T-helper 17 cell (primary cell): ENCODE data around the gene DHRS12. TPM values are rescaled to one million over a fixed set of nuclear protein-coding genes. Genes with fewer than 3 reads are reported as not detected.
A peak's percentile ranks its signal among the peaks of the same experiment; 100 is the strongest.

ENCODE experiments used
- ATAC-seq: fragments of 150-1000 bp; cut with Tn5 transposase; 2 replicates; pipeline ENCODE4 v1.10.0; 2021; ENCODE audit warnings: mild to moderate bottlenecking, moderate library complexity
- DNase-seq, 3 donors: peaks; one replicate each; pipeline versions ENCODE4 v3.0.0 to v3.0.0-alpha.2; 2020 to 2021
- H3K9me3 ChIP-seq: one replicate; pipeline ENCODE4 v1.7.0; 2013; ENCODE audit warnings: low read length, mild to moderate bottlenecking; ENCODE audit not compliant: control insufficient read depth, poor library complexity, severe bottlenecking
- H3K27ac Mint-ChIP-seq: one replicate; pipeline ENCODE4 v1.8.0; 2022; ENCODE audit warnings: mild to moderate bottlenecking, moderate library complexity, mixed read lengths
- H3K27me3 Mint-ChIP-seq: one replicate; pipeline ENCODE4 v1.8.0; 2022; ENCODE audit warnings: mixed read lengths
- H3K36me3 Mint-ChIP-seq: one replicate; pipeline ENCODE4 v1.8.0; 2022; ENCODE audit warnings: low read depth, mixed read lengths
- H3K4me1 Mint-ChIP-seq: one replicate; pipeline ENCODE4 v1.8.0; 2022; ENCODE audit warnings: mild to moderate bottlenecking, mixed read lengths
- H3K4me3 Mint-ChIP-seq: one replicate; pipeline ENCODE4 v1.8.0; 2022; ENCODE audit warnings: mild to moderate bottlenecking, moderate library complexity, mixed read lengths
- total RNA-seq, 4 donors: library from RNA in 2 of 4; stranded (reverse) in 2 of 4; gene quantifications; one replicate each; pipeline ENCODE4 v1.2.3 and lab custom pipeline; 2022 to 2026

Gene DHRS12
- total RNA-seq, 2 donors from 2014 or later = 18.1 to 23.1 TPM

DNA sequence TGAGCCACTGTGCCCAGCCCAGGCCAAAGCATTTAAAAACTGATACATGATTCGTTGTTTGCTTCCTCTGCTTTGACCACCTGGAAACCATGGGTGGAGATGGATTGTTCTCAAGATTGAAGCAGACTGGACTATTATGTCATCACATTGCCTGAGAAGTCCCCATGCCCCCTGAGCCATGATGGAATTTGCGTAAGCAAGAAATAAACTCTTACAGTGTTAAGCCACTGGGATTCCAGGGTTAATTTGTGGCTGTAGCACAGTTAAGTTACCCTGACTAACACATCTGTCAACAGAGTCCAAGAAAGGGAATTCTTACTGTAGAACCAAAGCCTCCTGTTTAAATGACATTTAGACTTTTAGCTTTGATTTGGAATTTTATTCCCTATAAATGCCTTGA is 19.4 kb upstream of the DHRS12 start:
- H3K9me3 ChIP-seq = no peaks in the 10 kb centered on the region
- ATAC-seq (no peak), DNase-seq (no peak)
- H3K27me3 Mint-ChIP-seq = no peaks in the 10 kb centered on the region
- peaks cover 68% of the 10 kb centered on the region for H3K4me1 Mint-ChIP-seq
- H3K36me3 Mint-ChIP-seq = peaks cover 3% of the 10 kb centered on the region
- peak overlapping the region; percentile 98 for H3K27ac Mint-ChIP-seq
- H3K4me3 Mint-ChIP-seq = peak overlapping the region; percentile 91

DNA sequence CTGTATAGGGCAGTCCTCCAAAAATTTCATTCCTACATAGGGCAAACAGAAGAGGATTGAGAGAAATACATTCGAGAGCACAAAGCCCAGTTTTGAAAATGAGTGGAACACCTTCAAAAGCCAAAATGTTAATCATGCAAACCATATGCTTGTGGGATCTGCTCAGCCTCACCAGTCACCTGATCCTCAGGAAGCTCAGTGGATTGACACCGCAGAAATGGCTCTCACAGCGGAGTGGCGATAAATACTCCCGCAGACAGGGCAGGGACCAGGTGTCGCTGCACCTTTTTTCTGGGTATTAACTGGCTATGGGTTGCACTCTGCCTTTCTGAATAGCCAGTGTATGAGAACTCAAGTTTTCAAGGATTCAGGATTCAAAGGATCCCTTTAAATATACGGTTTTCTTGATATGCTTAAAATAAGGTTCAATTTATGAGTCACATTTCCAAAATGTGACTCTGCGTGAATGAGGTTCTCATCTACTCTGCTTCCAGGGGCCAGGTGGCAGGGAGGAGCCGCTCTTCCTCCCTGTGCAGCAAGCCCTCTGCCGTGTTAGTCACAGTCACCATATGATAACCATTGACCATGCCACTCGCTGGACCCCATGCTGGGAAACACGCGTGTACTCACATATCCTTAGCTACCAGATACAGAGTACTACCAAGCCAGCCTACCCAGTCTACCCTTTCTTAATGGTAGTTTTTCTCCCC is 18.3 kb upstream of the DHRS12 start:
- Mint-ChIP-seq H3K36me3 (peaks cover 7% of the 10 kb centered on the region), H3K27me3 (no peaks in the 10 kb centered on the region), H3K27ac (peak overlapping the region; percentile 98), H3K4me1 (peaks cover 67% of the 10 kb centered on the region), H3K4me3 (peak overlapping the region; percentile 91)
- H3K9me3 ChIP-seq = no peaks in the 10 kb centered on the region
- ATAC-seq (peak; percentile 40), DNase-seq (peak in 1 of 3 donors; percentile 38)

DNA sequence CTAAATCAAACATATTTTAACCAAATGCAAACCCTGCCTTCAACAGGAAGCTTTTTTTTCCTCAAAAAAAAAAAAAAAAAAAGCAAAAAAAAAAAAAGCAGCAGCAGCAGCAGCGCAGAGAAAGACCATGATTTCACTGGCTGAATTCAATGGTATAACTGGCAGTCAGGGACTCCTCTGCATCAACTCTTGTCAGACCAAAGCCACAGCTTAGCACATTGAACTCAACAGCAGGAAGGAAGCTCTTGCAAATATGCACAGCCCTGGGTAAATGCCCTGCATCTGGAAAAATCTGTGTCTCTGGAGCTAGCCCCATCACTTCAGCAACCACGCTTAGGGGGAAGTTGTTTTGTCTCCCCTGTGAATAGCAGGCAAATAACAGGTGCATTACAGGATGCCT is 17.6 kb upstream of the DHRS12 start:
- Mint-ChIP-seq H3K27ac (peak overlapping the region; percentile 98), H3K27me3 (no peaks in the 10 kb centered on the region), H3K36me3 (peaks cover 11% of the 10 kb centered on the region), H3K4me1 (peaks cover 67% of the 10 kb centered on the region), H3K4me3 (peak overlapping the region; percentile 91)
- DNase-seq (no peak), ATAC-seq (peak; percentile 53)
- no peaks in the 10 kb centered on the region for H3K9me3 ChIP-seq

DNA sequence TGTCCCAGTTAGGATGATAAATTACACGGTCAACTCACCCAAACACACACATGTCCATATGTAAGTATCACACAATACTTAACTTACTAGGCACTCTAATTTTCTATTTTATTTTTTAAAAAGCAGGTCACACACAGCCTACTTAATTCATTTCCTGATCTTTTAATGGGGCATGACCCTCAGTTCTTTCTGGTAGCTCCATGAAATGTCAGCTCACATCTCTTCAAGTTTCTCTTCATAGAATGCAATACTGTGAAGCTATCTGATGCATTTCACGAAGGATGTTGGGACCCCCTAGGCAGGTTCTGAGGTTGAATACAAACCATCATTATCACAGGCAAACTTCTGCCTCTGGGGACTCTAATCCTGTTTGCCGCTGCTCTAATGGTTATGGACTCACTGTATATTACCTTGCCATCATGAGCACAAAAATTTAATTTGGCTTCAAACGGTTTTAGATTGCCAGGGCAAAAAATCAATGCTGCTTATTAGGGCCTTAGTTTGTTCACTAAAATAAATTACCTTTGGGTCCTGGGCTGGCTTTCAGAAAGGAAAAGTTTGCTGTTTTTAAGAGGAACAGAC is 16.1 kb upstream of the DHRS12 start:
- H3K4me3 Mint-ChIP-seq = peak overlapping the region; percentile 91
- ATAC-seq = no peak
- peaks cover 11% of the 10 kb centered on the region for H3K36me3 Mint-ChIP-seq
- no peaks in the 10 kb centered on the region for H3K27me3 Mint-ChIP-seq
- peak overlapping the region; percentile 98 for H3K27ac Mint-ChIP-seq
- peaks cover 70% of the 10 kb centered on the region for H3K4me1 Mint-ChIP-seq
- no peak for DNase-seq
- no peaks in the 10 kb centered on the region for H3K9me3 ChIP-seq

DNA sequence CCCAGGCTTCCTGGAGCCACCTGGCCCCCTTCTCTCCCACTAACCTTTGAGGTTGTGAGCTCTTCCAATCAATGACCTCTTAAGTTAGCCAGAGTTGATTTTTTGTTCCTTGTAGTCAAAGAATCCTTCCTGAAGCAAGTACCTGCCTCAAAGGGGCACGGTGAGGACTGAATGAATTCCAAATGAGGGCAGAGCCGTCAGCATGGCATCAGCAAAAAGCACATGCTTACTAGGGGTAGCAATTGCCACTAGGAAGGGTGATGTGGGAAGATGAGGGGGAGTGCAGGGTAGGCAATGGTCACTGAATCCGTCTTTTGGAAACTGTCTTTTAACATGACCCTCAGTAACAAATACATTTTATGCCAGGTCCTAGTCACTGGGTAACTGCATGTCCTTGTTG is 15.6 kb upstream of the DHRS12 start:
- peak overlapping the region; percentile 91 for H3K4me3 Mint-ChIP-seq
- peaks cover 11% of the 10 kb centered on the region for H3K36me3 Mint-ChIP-seq
- H3K4me1 Mint-ChIP-seq = peaks cover 75% of the 10 kb centered on the region
- H3K27me3 Mint-ChIP-seq = no peaks in the 10 kb centered on the region
- DNase-seq = no peak
- H3K27ac Mint-ChIP-seq = peak overlapping the region; percentile 98
- ATAC-seq = no peak
- H3K9me3 ChIP-seq = no peaks in the 10 kb centered on the region

DNA sequence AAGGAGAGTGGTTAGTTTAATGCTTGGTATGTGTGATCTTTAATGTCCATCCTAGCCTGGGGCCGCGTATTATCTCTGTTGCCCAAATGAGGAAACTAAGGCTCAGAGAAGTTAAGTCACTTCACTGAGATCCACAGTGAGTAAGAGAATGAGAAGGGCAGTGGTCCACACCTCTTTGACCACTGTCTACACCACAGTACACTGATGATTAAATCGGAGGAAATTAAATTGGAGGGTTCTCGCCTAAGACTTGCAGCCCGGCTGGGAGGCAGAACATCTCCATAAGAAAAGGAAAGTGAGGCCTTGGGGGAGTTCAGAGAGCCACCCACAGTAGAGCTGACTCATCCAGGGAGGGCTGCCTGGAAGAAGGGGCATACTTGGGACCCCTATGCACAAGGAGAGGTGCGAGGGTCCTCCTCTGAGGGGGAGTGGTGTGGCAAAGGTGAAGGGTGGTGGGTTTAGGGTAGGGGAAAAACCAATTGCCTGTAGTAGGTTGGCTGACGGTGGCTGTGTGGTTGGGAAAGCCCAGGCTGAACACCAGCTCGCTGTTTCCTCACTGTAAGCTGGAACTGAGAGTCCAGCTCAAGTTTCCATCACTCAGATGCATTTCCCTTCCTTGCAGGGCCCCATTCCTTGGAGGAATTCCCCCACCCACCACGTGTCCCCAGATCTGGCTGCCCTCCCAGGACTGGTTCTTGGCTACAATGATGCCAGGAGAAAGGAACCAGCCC is 15.0 kb upstream of the DHRS12 start:
- DNase-seq = peak in 2 of 3 donors; percentile 31 to 50
- Mint-ChIP-seq H3K27me3 (no peaks in the 10 kb centered on the region), H3K36me3 (peaks cover 11% of the 10 kb centered on the region), H3K4me3 (peak overlapping the region; percentile 91), H3K4me1 (peaks cover 71% of the 10 kb centered on the region), H3K27ac (peak overlapping the region; percentile 98)
- H3K9me3 ChIP-seq = no peaks in the 10 kb centered on the region
- peak; percentile 74 for ATAC-seq

DNA sequence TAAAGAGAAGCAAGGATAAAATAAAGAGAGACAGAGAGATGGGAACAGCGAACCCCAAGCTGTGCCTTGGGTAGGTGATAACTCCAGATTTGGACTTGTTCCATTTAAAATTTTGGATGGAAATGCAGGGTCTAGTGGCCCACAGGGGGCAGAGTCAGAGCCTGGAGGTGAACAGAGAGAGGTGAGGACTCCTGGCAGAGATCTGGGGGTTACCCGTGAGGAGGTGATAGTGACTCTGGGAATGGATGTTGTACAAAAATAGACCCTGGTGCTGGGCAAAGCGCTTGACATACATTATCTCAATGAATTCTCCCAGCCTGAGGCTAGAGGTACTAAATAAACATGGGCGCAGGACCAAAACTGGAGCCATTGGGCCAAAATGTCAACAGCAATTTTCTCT is 14.3 kb upstream of the DHRS12 start:
- H3K4me1 Mint-ChIP-seq = peaks cover 70% of the 10 kb centered on the region
- peaks cover 11% of the 10 kb centered on the region for H3K36me3 Mint-ChIP-seq
- ATAC-seq (no peak), DNase-seq (no peak)
- H3K27me3 Mint-ChIP-seq = no peaks in the 10 kb centered on the region
- H3K9me3 ChIP-seq = no peaks in the 10 kb centered on the region
- H3K4me3 Mint-ChIP-seq = peak overlapping the region; percentile 91
- H3K27ac Mint-ChIP-seq = peak overlapping the region; percentile 98

DNA sequence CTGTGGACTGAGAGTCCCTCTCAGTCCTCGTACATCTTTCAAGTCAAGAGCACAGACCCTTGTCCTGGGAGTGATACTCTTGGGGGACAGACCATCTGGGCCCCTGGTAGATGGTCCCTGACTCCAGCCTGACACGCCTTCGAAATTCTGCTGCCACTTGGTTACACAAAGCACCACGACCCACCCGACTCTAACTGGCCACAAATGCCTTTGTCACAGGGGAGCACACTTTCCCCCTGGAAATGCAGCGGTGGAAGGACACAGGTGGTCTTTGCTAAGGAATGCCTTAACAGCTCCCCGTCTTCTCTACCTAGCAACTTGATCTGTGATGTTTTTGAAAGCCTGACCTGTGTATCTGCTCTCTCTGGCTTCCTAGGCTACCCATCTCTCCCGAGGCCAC is 13.8 kb upstream of the DHRS12 start:
- Mint-ChIP-seq H3K4me3 (no peak overlapping the region), H3K27ac (peak overlapping the region; percentile 98), H3K27me3 (no peaks in the 10 kb centered on the region), H3K4me1 (peaks cover 66% of the 10 kb centered on the region), H3K36me3 (peaks cover 11% of the 10 kb centered on the region)
- ATAC-seq (no peak), DNase-seq (no peak)
- H3K9me3 ChIP-seq = no peaks in the 10 kb centered on the region

DNA sequence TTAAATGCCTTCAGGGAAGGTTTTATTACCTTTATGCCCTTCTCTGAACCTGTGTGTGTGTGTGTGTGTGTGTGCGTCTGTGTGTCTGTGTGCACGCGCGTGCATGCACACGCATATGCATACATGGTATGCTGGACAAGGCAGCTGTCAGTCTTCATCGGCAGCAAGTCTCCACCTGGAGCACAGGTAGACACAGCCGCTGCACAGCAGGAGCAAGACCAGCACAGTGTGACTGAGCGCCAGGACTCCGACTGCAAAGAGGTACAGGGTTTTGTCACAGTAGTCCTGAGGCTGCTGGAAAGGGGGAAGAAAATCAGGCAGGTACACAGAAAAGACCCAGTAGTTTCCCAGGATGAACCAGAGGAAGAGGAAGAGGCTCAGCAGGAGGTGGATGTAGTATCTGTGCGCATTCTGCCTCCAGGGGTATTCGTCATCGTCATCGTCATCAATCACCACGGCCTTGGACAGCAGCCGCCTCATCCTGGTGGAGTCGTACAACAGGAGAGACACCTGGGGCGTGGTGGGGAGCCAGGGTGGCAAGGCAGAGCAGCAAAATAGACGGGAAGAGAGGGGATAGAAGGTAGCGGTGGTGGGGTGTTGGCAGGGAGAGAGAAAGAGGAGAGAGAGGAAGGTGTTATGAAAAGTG is 12.8 kb upstream of the DHRS12 start:
- DNase-seq = no peak
- no peak for ATAC-seq
- peaks cover 60% of the 10 kb centered on the region for H3K4me1 Mint-ChIP-seq
- H3K27me3 Mint-ChIP-seq = no peaks in the 10 kb centered on the region
- peak overlapping the region; percentile 98 for H3K27ac Mint-ChIP-seq
- H3K9me3 ChIP-seq = no peaks in the 10 kb centered on the region
- H3K36me3 Mint-ChIP-seq = peaks cover 11% of the 10 kb centered on the region
- H3K4me3 Mint-ChIP-seq = peak overlapping the region; percentile 63

DNA sequence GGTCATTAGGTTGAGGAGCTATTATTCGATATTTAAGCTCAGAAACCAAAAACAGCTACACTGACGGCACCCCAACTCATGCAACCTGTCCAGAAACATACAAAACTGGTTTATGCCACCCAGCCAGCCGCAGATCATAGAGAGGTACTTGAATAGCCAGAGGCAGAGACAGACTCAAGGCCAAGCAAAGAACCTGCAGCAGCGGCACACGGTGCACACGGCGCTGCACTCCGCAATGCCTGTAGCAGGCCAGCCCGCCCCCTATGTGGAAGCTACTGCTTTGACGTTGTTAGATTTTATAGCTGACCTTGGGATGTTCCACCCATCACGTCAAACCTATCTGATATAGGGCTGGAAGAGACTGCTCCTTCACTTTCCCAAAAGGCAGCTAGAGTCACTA is 11.9 kb upstream of the DHRS12 start:
- peaks cover 53% of the 10 kb centered on the region for H3K4me1 Mint-ChIP-seq
- peaks cover 11% of the 10 kb centered on the region for H3K36me3 Mint-ChIP-seq
- ATAC-seq (no peak), DNase-seq (no peak)
- H3K9me3 ChIP-seq = no peaks in the 10 kb centered on the region
- peak overlapping the region; percentile 83 for H3K27ac Mint-ChIP-seq
- H3K27me3 Mint-ChIP-seq = no peaks in the 10 kb centered on the region
- H3K4me3 Mint-ChIP-seq = no peak overlapping the region

DNA sequence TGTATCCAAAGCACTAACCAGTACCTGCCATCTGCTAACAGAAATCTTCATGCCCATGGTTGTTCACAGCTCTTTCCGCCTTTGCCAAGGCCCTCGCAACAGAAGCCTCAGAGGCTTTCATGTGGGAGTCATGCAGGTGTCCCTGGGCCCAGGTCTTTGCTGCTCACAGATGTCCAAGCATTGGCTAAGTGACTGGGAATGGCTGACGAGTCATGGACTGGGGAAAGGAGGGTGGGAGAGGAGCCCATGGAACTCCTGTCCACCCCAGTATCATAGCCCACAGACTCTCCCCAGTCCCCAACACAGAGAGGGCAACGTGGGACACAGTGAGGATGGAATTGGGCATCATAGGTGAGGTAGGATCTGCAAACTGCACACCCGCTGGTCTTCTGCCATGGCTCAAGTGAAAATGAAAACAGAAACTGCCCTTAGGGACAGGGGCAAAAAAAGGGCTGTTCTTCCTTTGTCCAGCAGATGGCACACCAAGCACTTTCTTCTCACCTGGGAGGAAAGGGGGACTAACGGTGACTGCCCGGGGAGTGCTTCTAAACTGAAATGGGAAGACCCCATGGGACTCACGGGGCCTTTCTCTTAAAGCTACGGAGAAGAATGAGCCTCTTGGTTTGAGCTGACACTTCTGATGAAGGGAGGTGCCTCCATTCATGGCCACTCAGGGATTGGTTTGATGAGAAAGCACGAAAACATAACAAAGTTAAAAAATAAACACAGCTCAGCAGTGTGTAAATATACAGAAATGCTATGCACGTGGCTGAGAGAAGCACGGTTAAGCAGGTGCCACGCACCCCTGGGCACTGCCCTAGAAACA is 11.1 kb upstream of the DHRS12 start:
- Mint-ChIP-seq H3K36me3 (peaks cover 11% of the 10 kb centered on the region), H3K4me1 (peaks cover 46% of the 10 kb centered on the region), H3K27ac (peak overlapping the region; percentile 83), H3K4me3 (peak overlapping the region; percentile 65), H3K27me3 (no peaks in the 10 kb centered on the region)
- DNase-seq (peak; percentile 44 to 61 (median 58)), ATAC-seq (peak; percentile 68)
- H3K9me3 ChIP-seq = no peaks in the 10 kb centered on the region

DNA sequence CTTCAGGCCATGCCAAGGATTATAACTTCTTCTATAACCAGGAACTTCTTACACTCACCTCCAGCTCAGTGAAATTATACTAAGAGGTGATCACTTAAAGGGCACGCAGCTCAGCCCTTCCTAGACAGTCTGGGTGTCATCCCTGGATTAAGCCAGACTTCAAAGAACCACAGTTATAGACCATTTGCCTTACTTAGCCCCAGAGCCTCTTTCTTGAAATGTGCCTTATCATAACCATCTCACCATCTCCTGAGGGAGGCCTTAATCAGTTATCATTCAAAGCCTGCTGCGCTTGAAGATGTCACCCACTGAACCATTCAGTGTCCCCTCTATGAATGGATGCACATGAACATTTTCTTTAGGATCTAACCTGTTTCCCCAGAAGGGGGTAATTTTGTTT is 10.1 kb upstream of the DHRS12 start:
- Mint-ChIP-seq H3K4me3 (no peak overlapping the region), H3K27me3 (no peaks in the 10 kb centered on the region), H3K4me1 (peaks cover 40% of the 10 kb centered on the region), H3K27ac (peak overlapping the region; percentile 8), H3K36me3 (peaks cover 13% of the 10 kb centered on the region)
- H3K9me3 ChIP-seq = no peaks in the 10 kb centered on the region
- DNase-seq (no peak), ATAC-seq (no peak)
